Vagina (tissue), 2 donors: ENCODE results near the gene PHOX2B. TPM values are rescaled to one million over a fixed set of nuclear protein-coding genes. Genes with fewer than 3 reads are reported as not detected.

ENCODE experiments used
- DNase-seq, 2 donors: peaks; one replicate each; pipeline ENCODE4 v3.0.0-alpha.2; 2017; ENCODE audit errors: extremely low spot score in 2 of 2
- H3K27ac ChIP-seq: fragments of 200-600 bp; sonication (generic); one replicate; pipeline ENCODE4 v1.5.1; 2019
- H3K27me3 ChIP-seq: fragments of 200-600 bp; sonication (generic); one replicate; pipeline ENCODE4 v1.5.1; 2019
- H3K36me3 ChIP-seq, 2 donors: fragments of 200-600 bp; sonication (generic); one replicate each; pipeline ENCODE4 v1.5.1; 2017 to 2019
- H3K4me1 ChIP-seq: fragments of 200-600 bp; sonication (generic); one replicate; pipeline ENCODE4 v1.5.1; 2019
- H3K4me3 ChIP-seq, 2 donors: fragments of 200-600 bp; sonication (generic); 1 replicate in 1 of 2; 2 replicates in 1 of 2; pipeline ENCODE4 v1.5.1; 2016 to 2019
- H3K9me3 ChIP-seq: fragments of 200-600 bp; sonication (generic); one replicate; pipeline ENCODE4 v1.5.1; 2019
- POLR2A ChIP-seq, 2 donors: fragments of 450-650 bp; IDR thresholded peaks; one replicate each; pipeline ENCODE4 v1.6.1; 2017; ENCODE audit warnings: antibody characterized with exemption in 2 of 2, mild to moderate bottlenecking in 2 of 2, moderate library complexity in 2 of 2
- POLR2AphosphoS5 ChIP-seq, 2 donors: sonication (generic); formaldehyde crosslinking; IDR thresholded peaks; one replicate each; pipeline ENCODE4 v1.9.0; 2017; ENCODE audit warnings: antibody characterized with exemption in 2 of 2, mild to moderate bottlenecking in 2 of 2, low read depth in 1 of 2; ENCODE audit not compliant: insufficient read depth in 1 of 2
- intact Hi-C: fragments of 100-400 bp; cut with DNase I; formaldehyde crosslinking; loops from one replicate; pipeline ENCODE4 v1.15.1; 2023
- total RNA-seq: library from RNA; depleted of rRNA; stranded (reverse); fragments of >200 nt; gene quantifications from one replicate; pipeline ENCODE4 v1.2.3, GENCODE V29; 2016
- TF ChIP-seq, protein P1 (sequence below), 3 experiments: fragments of 450-650 bp in 2 of 3; fragments of 200-600 bp in 1 of 3; sonication (generic) in 1 of 3; IDR thresholded peaks; one replicate each; pipeline ENCODE4 v1.5.1; 2017 to 2019; ENCODE audit warnings: antibody characterized with exemption in 3 of 3, mild to moderate bottlenecking in 2 of 3, moderate library complexity in 2 of 3

The PHOX2B gene
- total RNA-seq, 1 donor from 2014 or later = 0.49 TPM

DNA sequence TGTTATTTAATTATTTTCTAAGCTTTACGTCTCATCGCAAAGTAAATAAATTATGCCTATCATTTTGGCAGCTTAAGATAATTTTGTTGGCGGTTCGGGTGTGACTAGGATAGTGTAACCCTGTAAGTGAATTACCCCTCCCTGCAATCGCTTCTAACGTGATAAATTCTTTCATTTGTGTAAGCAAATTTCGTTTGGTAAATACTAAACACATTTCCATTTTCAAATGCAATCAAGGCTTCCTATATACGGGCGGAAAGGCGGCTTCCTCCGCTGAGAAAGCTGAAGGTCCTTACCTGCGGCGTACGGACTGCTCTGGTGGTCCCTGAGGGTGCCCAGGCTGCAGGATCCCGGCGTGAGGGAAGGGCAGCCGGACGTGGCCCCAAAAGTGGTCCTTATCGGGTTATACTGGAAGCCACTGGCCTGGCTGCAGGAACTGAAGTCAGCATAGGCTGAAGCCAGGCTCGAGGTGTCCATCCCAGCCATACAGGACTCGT is 403 bp downstream of the PHOX2B start:
- Histone ChIP-seq H3K27ac (no peak overlapping the region), H3K4me1 (peaks cover 11% of the 10 kb centered on the region), H3K27me3 (peaks cover 11% of the 10 kb centered on the region), H3K4me3 (no peak overlapping the region), H3K36me3 (no peaks in the 10 kb centered on the region), H3K9me3 (no peaks in the 10 kb centered on the region)
- no peak for DNase-seq
- intact Hi-C loops = no loop called here
- TF ChIP-seq POLR2AphosphoS5 (IDR thresholded peaks at IDR 0.05; ENCODE audit: insufficient read depth in 1 of 2, low read depth in 1 of 2) (no peak), POLR2A (IDR thresholded peaks at IDR 0.05) (no peak)
- TF ChIP-seq, protein P1, sequence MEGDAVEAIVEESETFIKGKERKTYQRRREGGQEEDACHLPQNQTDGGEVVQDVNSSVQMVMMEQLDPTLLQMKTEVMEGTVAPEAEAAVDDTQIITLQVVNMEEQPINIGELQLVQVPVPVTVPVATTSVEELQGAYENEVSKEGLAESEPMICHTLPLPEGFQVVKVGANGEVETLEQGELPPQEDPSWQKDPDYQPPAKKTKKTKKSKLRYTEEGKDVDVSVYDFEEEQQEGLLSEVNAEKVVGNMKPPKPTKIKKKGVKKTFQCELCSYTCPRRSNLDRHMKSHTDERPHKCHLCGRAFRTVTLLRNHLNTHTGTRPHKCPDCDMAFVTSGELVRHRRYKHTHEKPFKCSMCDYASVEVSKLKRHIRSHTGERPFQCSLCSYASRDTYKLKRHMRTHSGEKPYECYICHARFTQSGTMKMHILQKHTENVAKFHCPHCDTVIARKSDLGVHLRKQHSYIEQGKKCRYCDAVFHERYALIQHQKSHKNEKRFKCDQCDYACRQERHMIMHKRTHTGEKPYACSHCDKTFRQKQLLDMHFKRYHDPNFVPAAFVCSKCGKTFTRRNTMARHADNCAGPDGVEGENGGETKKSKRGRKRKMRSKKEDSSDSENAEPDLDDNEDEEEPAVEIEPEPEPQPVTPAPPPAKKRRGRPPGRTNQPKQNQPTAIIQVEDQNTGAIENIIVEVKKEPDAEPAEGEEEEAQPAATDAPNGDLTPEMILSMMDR (IDR thresholded peaks at IDR 0.05) = no peak

DNA sequence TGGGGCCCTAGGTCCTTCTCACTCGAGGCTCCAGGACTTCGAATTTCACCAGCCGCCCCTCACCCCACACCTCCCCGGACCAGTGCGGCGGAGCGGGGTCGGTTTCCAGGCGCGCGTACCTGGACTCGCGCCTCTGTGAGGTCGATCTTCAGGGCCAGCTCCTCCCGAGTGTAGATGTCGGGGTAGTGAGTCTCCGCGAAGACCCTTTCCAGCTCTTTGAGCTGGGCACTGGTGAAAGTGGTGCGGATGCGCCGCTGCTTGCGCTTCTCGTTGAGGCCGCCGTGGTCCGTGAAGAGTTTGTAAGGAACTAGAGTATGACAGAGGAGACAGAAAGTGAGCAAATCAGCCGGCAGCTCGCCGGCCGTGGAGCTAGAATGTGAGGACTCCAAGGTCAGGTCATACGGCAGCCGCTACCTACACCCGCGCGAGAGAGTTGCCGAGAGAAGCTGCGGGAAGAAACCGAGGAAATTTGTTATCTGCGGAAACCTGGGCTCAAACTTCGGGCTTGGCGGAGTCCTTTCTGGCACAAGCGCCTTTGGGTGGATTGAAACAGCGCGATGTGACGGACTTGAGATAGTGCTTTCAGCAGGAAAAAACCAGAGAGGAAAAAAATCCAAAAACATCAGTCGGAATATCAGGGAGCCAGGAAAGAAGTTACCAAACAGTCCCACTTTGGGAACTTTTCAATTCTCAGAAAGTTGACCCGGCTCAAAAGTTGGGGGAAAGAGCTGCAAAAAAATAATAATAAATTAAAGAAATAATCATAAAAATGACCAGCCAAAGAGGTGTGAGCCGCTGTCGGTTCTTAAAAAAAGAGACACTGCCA is 1.1 kb downstream of the PHOX2B start:
- TF ChIP-seq POLR2AphosphoS5 (IDR thresholded peaks at IDR 0.05; ENCODE audit: insufficient read depth in 1 of 2, low read depth in 1 of 2) (no peak), POLR2A (IDR thresholded peaks at IDR 0.05) (no peak)
- TF ChIP-seq, protein P1 (IDR thresholded peaks at IDR 0.05) = no peak
- H3K27ac ChIP-seq = no peak overlapping the region
- peaks cover 11% of the 10 kb centered on the region for H3K27me3 ChIP-seq
- no peaks in the 10 kb centered on the region for H3K9me3 ChIP-seq
- DNase-seq = no peak
- peaks cover 11% of the 10 kb centered on the region for H3K4me1 ChIP-seq
- intact Hi-C loops = no loop called here
- H3K36me3 ChIP-seq = no peaks in the 10 kb centered on the region
- no peak overlapping the region for H3K4me3 ChIP-seq

DNA sequence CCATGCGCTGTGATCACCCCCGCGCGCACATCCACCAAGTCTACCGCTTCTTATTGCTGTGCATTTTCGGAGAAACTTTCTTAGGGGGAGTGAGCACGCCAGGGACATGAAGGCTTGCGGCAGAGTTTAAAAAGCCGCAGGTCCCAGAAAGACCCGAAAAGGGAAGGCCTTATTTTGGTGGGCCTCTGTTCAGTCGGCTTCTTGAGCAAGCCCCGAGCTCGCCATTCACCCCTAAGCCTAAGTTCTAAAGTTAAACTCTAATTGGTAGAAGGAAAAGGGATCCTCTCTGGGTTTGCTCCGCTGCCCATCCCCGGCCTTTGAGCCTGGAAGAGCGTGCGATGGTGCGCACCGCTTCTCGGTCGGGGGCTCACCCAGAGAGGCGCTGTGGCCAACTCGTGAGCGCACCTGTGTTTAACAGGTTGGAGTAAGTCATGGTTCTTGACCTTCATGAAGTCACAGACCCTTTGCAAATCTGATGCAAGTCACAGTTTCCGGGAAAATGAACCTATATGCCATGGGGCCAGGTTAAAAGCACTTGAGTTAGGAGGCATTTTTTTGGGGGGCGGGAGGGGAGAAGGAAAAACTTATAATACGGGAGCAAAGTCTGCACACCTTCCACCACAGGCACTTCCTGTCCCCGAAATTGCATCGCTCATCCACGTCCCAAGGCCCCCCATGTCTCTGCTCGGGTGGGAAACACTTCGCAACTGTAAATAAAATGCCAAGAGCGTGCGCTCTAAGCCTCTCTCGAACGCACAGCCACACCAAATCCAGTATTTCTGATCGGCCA is 1.9 kb downstream of the PHOX2B start:
- Histone ChIP-seq H3K36me3 (no peaks in the 10 kb centered on the region), H3K27ac (no peak overlapping the region), H3K4me3 (no peak overlapping the region), H3K9me3 (no peaks in the 10 kb centered on the region), H3K27me3 (peaks cover 11% of the 10 kb centered on the region), H3K4me1 (peaks cover 11% of the 10 kb centered on the region)
- TF ChIP-seq POLR2AphosphoS5 (IDR thresholded peaks at IDR 0.05; ENCODE audit: insufficient read depth in 1 of 2, low read depth in 1 of 2) (no peak), POLR2A (IDR thresholded peaks at IDR 0.05) (no peak)
- TF ChIP-seq, protein P1 (IDR thresholded peaks at IDR 0.05) = no peak
- no peak for DNase-seq
- intact Hi-C loops = no loop called here

DNA sequence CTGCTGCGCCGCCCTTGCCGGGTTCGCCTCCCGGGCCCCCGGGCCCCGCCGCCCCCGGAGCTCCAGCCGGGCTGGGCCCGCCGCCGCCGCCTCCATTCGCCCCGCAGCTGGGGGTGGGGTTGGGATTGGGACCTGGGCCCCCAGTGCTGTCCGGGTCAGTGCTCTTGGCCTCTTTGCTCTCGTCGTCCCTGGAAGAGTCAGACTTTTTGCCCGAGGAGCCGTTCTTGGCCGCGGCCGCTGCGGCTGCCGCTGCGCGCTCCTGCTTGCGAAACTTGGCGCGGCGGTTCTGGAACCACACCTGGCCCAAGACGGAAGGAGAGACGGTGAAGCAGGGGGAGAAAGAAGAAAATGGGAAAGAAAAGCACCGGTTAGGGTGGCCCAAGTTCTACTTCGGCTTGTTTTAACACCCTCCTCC is 2.5 kb downstream of the PHOX2B start:
- Histone ChIP-seq H3K36me3 (no peaks in the 10 kb centered on the region), H3K4me1 (peaks cover 11% of the 10 kb centered on the region), H3K9me3 (no peaks in the 10 kb centered on the region), H3K4me3 (no peak overlapping the region), H3K27me3 (peaks cover 9% of the 10 kb centered on the region), H3K27ac (no peak overlapping the region)
- intact Hi-C loops = no loop called here
- TF ChIP-seq POLR2AphosphoS5 (IDR thresholded peaks at IDR 0.05; ENCODE audit: insufficient read depth in 1 of 2, low read depth in 1 of 2) = no peak
- TF ChIP-seq, protein P1 (IDR thresholded peaks at IDR 0.05) = no peak
- TF ChIP-seq POLR2A (IDR thresholded peaks at IDR 0.05) = no peak
- no peak for DNase-seq
